GM21576 (cell line): ENCODE results near the gene GPC6.

ENCODE experiments used
- ATAC-seq: cut with Tn5 transposase; IDR thresholded peaks from one replicate; pipeline ENCODE4 v1.9.1; 2021; ENCODE audit warnings: mild to moderate bottlenecking, moderate library complexity; ENCODE audit not compliant: unreplicated experiment

Gene GPC6

DNA sequence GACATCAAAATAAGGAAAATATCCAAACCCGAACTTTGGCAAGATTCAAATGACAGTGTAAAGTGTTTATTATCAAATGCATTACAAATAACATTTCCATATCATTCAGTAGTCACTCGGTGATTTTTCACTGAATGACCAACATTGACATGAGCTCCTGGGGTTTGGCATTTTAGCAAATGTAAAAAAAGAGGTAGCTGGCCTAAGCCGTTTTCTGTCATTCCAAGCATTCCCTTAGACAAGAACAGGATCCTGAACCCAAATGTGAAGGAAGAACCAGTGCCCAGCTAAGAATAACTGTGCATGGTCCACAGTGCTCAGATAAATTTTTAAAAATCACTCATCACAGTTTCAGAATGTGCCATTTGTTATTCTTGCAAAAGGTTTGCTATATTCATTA is 327.9 kb downstream of the GPC6 start:
- ATAC-seq = no peak

DNA sequence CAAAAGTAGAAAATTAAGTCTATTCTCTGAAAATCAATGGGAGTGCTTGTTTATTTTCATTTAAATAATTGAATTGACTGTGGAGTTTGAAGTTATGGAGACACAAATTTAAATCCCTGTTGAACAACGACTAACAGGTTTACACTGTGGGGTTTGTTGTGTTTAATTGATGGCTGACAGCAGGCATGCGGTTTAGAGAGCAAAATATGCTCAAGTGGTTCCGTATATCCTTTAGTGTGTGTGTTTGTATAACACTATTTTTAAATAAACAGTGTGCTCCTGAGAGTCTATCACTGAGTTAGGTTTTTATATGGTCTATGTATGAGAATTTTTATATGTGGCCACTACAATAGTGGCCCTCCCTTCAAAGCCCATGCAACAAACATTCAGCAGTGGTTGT is 332.0 kb downstream of the GPC6 start:
- ATAC-seq = no peak

- no peak for ATAC-seq
These were observed 333.1 kb downstream of the GPC6 start for GRCh38 chr13:93559718-93560117.

- no peak for ATAC-seq
These were observed 335.1 kb downstream of the GPC6 start for GRCh38 chr13:93561576-93562225.

DNA sequence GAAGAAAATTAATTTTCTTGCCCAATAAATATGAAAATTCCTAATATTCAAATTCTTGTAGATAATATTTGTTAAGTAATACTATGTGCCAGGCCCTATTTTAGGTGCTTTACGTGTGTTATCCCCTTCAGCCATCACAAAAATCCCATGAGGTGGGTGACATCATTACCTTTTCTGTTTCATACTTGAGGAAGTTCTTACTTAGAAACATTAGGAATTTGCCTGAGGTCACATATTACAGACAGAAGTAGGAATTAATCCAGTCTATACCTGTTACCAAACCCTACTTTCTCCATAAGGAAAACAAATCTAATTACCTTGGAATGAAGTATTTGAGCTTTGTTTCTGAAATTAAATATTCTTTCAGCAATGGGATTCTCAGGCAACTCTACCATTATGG is 336.1 kb downstream of the GPC6 start:
- no peak for ATAC-seq

- no peak for ATAC-seq
These were observed 350.5 kb downstream of the GPC6 start for GRCh38 chr13:93577105-93577504.

DNA sequence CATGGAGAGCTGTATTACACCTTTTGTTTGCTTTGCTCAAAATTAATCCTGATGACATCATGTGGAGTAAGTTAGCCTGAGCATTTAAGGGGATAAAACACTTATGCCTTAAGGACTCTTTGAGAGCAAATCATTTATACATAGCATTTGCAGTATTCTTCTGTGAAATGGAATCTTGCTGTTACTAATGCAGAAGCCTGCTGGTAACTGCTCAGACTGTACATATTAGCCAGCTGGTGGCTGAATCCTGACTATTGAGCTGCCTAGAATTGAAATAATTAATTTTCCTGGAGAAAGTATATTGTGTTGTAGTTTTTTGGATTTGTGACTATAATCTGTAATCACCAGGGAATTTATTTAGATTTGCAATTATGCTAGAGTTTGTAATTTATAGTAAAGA is 363.2 kb downstream of the GPC6 start:
- no peak for ATAC-seq

GRCh38 chr13:93603043-93603442 is 376.4 kb downstream of the GPC6 start:
- ATAC-seq = no peak

GRCh38 chr13:93614776-93615175 is 388.2 kb downstream of the GPC6 start:
- no peak for ATAC-seq

GRCh38 chr13:93620181-93620765 is 393.7 kb downstream of the GPC6 start:
- no peak for ATAC-seq

DNA sequence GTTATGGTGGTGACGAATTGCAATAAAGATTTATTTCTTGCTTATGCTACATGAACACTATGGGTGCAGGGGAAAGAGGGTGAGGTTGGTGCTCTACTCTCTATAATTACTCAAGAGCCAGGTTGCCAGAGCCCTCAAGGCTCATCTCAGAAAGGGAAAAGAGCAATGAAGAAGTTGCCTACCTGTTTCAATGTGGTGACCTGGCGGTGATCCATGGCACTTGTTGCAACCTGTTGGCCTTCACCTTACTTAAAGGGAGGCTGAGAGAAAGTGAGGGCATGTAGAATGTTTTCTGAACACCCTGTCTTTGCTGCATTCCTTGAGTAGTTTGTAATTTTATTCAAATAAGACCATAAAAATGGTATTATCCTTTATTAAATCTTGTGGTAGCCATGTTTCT is 394.4 kb downstream of the GPC6 start:
- no peak for ATAC-seq

DNA sequence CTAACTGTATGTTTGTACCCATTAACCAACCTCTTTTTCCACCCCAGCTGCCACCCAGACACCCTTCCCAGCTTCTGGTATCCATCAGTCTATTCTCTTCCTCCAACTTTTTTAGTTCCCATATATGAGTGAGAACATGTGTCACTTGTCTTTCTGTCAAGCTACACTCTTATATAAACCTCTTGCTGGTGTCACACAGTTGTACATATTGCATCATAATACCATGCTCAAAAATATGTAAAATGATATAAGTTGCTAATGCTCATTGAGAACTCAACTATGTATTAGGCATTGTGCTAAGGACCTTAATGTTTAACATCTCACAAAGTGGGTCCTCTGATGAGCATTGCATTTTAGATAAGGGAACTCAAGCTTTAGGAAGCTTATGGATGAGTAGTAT is 395.4 kb downstream of the GPC6 start:
- no peak for ATAC-seq

GRCh38 chr13:93624311-93624777 is 397.7 kb downstream of the GPC6 start:
- ATAC-seq = no peak

GRCh38 chr13:93625536-93625935 is 398.9 kb downstream of the GPC6 start:
- no peak for ATAC-seq

DNA sequence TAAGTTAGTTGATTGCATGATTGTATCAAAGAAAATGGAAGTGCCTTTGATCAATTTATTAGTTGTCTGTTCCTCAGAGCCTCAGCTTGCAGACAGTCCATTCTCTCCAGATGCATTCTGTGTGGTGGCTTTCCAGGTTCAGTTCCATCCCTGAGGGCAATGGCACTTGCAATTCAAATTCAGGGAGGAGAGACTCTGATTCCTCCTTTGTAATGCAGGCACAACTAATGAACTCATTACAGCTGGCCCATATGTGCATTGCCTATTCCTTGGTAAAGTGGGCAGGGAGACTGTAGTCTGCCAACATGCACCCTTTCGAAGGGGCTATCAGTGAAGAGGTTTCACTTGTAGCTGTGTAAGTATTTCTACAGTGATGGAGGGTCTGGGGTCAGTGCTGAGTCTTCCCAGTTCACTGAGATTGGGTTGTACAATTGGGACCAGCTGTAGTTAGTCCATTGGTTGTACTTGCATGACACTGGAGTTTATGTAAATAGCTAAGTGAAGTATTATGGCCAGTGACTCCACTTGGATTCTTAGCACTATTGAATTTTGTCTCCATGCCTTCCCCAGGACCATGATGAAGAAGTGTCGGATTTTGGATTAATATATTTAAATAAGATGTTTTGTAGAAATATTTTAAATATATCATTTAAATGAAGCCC is 401.7 kb downstream of the GPC6 start:
- no peak for ATAC-seq

DNA sequence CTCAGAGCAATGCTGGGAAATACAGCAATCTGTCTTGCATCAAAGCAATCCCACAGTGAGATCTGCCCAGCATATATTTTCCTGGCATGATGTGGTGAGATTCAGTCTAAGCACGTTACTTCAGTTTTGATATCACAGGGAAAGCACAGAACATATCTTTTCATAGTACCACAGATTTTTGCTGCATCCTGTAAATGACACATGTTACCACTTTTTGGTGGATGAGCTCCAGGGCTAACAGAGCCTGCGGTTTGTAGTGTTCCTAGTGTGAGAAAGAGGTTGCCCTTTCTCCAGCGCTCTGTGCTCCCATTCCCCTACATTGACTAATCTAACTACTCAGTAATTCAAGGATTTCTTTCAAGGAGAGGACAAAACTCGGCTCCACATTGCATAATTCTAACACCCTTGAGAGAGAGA is 409.0 kb downstream of the GPC6 start:
- no peak for ATAC-seq

DNA sequence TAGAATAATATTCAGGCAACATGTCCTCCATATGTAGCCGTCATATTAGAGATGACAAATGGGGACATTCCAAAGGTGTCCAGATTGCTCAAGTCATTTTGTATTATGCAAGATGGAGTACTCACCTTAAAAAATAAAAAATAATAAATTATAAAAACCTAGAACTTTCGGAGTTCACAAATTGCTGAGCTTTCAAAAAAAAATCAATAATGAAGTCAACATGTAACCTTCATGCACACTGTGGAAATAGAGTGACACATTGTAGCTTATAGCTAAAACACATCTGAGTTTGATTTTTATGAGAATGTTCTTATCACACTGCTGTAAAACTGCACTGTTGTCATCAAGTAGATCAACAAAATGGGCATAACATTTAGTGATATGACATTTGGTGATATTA is 411.2 kb downstream of the GPC6 start:
- no peak for ATAC-seq

- ATAC-seq = no peak
These were observed 413.8 kb downstream of the GPC6 start for GRCh38 chr13:93640452-93640851.

DNA sequence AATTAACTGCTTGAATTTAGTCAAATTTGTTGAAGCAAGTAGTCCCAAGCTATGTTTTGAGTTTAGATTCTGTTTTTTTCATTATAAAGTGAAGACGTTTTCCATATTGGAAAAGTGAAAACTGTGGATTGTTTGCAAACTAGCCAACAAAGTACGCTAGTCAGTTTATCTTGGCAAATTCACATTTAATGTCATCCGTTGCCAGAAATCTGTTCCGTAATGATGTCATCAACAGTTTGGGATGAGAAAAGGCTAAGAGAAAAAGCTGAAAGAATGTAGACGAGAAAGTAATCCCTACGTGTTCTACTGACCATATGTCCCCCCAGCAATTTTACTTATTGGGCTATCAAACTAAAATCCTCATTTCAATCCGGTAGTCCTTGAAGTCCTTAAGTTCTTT is 419.6 kb downstream of the GPC6 start:
- no peak for ATAC-seq

- ATAC-seq = no peak
These were observed 422.9 kb downstream of the GPC6 start for GRCh38 chr13:93649496-93649895.

DNA sequence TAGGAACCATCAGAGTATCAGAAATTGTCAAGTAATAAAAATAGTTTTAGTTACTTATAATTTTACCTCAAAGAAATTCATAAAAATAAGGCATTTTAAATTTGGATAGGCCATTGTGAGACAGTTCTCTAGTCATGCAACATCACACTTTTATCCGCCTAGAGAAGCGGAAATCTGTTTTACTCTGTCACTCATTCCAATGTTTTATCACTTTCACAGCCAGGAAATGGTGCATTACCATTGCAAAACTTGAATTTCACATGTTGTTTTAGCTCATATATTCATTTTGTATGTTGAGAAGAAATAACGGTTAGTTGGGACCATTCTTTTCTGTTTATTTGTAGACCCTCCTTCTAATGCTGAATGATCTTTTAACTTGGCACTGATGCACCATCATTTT is 427.2 kb downstream of the GPC6 start:
- no peak for ATAC-seq

DNA sequence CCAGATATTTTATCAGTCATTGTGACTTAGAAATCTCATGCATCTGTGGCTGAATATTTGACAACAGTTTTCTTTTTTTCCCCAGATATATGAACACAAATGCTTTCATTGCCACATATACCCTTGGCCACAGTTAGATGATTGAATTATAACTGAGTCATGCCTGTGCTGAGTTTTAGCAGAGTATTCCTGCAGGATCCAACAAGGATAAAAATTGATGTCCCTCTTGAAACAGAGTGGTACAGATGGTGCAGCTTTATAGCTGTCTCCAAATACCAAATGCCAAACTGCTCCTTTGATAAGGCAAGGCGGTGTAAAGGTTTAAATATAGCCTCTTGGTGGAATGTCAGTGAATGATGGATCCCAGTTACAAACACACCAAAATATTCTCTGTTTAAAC is 428.5 kb downstream of the GPC6 start:
- ATAC-seq = no peak
